IMR-90 (cell line): ENCODE measurements around the gene UXS1.

ENCODE experiments used
- CTCF ChIP-seq: conservative IDR thresholded peaks from 2 replicates; pipeline ENCODE4 v1.5.1; 2012; ENCODE audit warnings: mild to moderate bottlenecking, low read depth, low read length, improper control_type of control experiment
- POLR2A ChIP-seq: IDR thresholded peaks from 2 replicates; pipeline ENCODE4 v1.6.1; 2012; ENCODE audit warnings: mild to moderate bottlenecking, low read depth, low read length
- TF ChIP-seq, protein P1 (sequence below): fragments of 150-350 bp; IDR thresholded peaks from 2 replicates; pipeline ENCODE4 v1.6.1; 2016; ENCODE audit warnings: low read depth, mild to moderate bottlenecking, low read length, moderate library complexity, borderline replicate concordance

GRCh38 chr2:106158131-106158530 is 36.0 kb downstream of the UXS1 start:
- TF ChIP-seq POLR2A (no peak), CTCF (no peak)
- TF ChIP-seq, protein P1, sequence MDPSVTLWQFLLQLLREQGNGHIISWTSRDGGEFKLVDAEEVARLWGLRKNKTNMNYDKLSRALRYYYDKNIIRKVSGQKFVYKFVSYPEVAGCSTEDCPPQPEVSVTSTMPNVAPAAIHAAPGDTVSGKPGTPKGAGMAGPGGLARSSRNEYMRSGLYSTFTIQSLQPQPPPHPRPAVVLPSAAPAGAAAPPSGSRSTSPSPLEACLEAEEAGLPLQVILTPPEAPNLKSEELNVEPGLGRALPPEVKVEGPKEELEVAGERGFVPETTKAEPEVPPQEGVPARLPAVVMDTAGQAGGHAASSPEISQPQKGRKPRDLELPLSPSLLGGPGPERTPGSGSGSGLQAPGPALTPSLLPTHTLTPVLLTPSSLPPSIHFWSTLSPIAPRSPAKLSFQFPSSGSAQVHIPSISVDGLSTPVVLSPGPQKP, result no peak
